NCI-H524 treated with DMSO at 0.1 percent for 48 hours (cell line): Measurements from ENCODE around the gene SAXO1.
"Not testable (repeated sequence)": the region's sequence is repeated elsewhere in the genome, so short reads cannot be mapped to it uniquely, and the experiment has no call there.

Experiments used
- DNase-seq: peaks from one replicate; lab custom pipeline; 2025; lab: John Stamatoyannopoulos, UW

The SAXO1 gene

DNA sequence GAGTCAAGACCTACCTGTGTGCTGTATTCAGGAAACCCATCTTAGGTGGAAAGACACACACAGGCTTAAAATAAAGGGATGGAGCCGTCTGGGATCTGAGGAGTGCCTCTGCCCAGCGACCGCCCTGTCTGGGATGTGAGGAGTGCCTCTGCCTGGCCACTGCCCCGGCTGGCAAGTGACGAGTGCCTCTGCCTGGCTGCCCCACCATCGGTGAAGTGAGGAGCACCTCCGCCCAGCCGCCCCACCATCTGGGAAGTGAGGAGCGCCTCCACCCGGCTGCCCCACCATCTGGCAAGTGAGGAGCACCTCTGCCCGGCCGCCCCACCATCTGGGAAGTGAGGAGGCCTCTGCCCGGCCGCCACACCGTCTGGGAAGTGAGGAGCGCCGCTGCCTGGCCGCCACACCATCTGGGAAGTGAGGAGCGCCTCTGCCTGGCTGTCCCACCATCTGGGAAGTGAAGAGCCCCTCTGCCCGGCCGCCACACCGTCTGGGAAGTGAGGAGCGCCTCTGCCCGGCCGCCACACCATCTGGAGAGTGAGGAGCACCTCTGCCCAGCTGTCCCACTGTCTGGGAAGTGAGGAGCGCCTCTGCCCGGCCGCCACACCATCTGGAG, 33.7 kb downstream of the SAXO1 start:
- no peak for DNase-seq

DNA sequence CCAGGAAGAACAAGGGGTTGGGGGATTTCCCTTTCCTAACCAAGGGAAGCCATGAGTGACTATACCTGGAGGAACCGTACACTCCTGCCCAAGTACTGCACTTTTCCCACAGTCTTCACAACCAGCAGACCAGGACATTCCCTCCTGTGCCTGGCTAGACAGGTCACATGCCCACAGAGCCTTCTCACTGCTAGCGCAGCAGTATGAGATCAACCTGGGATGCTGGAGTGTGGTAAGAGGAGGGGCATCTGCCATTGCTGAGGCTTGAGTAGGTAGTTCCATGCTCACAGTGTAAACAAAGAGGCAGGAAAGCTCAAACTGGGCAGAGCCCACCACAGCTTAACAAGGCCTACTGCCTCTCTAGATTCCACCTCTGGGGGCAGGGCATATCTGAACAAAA, 35.9 kb downstream of the SAXO1 start:
- DNase-seq = no peak

DNA sequence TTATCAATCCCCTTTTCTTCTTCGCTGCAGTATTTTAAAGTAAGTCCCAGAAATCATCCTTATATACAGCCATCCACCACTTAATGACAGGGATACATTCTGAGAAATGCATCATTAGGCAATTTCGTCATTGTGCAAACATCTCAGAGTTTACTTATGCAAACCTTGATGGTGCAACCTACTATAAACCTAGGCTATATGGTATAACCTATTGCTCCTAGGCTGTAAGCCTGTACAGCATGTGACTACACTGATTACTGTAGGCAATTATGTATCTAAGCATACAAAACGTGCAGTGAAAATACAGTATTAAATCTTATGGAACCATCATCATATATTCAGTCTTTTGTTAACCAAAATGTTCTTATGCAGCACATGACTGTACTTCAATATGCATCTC, 36.8 kb downstream of the SAXO1 start:
- DNase-seq = no peak

DNA sequence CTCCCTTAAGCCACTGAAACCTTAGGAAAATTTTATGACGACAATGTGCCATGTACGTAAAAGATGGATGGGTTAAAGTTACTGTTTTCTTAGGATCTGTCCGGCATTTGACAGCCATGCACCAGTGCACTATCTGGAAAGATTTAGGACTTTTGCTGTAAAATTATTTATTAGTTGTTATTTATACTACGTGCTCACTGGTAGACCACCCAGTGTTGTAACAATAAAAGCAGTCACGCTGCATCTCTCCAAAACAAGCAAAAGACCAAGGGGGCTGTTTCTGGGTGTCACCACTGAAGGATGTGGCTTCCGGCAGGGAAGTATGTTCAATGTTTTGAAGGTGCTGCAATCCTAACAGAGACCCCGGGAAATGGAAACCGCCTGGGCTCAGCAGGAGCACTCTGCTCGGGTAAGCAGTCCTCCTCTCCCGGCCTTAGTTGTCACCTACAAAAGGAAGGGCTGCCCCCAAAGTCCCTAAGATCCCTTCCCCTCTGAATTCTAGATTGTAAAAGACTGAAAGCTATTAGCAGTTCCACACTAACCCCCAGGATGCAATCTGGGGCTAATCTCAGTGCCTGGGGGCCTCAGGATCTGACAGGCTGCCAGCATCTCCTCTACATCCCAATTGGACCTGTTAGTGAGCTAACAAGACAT, 38.6 kb downstream of the SAXO1 start:
- no peak for DNase-seq

DNA sequence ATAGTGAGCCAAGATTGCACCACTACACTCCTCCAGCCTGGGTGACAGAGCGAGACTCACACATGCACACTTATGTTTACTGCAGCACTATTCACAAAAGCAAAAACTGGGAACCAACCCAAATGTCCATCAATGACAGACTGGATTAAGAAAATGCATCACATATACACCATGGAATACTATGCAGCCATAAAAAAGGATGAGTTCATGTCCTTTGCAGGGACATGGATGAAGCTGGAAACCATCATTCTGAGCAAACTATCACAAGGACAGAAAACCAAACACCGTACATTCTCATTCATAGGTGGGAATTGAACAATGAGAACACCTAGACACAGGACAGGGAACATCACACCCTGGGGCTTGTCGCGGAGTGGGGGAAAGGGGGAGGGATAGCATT, 41.8 kb downstream of the SAXO1 start:
- DNase-seq = not testable (repeated sequence)

DNA sequence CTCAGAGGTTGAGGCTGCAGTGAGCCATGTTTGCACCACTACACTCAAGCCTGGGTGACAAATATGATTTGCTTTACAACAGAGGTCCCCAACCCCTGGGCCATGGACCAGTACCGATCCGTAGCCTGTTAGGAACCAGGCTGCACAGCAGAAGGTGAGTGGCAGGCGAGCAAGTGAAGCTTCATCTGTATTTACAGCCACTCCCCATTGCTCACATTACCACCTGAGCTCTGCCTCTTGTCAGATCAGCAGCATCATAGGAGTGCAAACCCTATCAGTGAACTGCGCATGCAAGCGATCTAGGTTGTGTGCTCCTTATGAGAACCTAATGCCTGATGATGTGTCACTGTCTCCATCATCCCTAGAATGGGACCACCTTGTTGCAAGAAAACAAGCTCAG, 42.5 kb downstream of the SAXO1 start:
- DNase-seq = no peak

DNA sequence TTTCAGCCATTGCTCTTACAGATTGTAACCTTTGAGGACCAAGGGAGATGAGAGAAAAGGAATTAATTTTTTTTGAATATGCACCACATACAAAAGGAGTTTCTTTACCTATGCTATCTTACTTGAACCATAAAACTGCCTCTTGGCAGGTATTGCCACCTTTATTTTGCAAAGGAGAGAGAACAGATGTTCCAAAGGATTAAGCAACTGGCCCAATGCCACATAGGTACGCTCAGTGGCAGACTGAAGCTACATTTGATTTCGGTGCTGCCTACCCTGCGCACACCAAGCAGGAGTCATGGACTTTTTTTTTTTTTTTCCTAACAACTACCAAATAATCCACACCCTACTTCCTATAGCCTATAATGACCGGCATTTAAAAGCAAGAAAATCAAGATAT, 43.1 kb downstream of the SAXO1 start:
- DNase-seq = no peak

DNA sequence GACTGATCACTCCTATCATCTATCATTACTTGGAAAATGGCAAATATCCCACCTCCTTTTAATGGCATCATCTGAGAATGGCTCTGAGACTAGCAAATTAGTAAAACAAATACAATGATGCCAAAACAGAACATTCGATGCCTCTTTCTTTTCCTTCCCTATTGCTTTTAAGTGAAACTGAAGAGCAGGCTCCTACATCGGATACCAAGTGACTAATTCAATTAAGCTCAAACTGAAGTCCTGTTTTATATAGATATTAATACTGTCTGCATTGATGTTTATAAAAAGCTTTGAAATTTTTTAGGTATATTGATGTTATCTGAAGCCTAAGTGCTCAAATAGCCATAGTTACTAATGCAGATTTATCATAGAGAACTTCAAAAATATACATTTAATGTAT, 43.9 kb downstream of the SAXO1 start:
- DNase-seq = no peak

DNA sequence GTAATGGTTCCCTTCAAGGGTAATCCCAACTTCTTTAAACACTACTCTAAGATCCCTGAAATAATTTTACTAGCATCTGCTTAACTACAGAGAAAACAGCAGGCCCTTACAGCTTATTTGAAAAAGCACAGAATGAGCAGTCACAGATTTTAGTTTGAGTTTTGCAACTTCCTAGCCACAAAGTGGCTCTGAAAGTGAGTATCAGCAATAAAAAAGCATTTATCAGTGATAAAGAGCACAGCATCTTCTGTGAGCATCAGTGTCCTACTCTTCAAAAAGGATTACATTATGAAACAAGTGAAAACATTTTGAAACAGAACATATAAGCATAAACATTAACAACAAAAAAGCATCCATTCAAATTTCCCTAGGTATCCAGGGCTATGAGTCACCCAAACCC, 45.0 kb downstream of the SAXO1 start:
- no peak for DNase-seq

DNA sequence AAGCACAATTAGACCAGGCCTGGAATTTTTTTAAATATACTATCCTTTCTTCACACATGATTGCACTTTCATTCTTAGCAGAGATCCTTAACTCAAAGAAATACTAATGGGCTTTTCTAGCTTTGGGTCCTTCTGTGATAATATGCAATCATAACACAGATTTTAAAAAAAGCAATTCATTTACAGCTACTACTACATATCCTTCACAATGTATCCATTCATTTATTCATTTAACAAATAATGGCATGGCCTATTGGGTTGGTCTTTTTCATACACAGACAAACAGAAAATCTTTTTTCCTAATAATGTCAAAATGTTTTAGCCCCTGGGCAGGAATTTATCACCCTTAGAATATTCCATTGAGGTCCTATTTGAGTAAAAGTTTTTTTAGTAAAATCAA, 47.0 kb downstream of the SAXO1 start:
- DNase-seq = no peak

DNA sequence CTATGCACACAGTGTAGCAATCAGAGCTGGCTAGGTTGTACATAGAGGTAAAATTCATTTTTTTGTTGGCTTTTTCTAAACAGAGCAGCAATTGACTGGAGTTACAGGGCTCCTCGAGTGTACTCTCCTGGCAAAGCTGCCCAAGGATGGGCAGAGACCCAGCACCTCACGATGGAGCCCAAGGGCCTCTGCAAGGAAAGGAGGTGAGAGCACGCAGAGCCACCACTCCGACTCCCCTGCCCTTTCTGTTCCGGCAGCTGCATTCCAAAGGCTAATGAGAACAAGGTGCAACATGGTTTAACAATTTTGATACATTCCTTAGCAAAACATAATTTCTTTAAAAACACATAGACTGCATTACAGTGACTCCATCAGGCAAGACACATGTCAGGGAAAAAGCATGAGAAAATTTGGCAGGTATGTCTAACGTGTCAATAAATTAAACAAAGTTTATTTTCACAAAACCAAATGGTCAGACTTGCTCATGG, 47.5 kb downstream of the SAXO1 start:
- DNase-seq = no peak

DNA sequence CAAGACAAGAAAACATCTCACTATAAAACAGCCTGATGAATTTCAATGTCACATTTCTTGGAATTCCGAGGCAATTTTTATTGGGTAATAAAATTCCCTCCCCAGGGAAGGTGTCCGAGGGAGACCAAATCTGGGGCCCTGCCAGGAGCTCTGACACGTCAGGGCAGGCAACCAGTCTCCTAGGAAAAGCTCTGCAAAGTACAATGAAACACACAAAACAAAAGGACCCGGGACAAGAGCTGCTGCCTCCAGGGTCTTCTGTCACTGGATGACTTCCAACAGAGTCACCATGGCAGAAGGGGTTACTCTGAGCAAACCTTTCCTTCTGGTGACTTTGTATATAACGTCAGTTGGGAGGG, 50.8 kb downstream of the SAXO1 start:
- DNase-seq = no peak

DNA sequence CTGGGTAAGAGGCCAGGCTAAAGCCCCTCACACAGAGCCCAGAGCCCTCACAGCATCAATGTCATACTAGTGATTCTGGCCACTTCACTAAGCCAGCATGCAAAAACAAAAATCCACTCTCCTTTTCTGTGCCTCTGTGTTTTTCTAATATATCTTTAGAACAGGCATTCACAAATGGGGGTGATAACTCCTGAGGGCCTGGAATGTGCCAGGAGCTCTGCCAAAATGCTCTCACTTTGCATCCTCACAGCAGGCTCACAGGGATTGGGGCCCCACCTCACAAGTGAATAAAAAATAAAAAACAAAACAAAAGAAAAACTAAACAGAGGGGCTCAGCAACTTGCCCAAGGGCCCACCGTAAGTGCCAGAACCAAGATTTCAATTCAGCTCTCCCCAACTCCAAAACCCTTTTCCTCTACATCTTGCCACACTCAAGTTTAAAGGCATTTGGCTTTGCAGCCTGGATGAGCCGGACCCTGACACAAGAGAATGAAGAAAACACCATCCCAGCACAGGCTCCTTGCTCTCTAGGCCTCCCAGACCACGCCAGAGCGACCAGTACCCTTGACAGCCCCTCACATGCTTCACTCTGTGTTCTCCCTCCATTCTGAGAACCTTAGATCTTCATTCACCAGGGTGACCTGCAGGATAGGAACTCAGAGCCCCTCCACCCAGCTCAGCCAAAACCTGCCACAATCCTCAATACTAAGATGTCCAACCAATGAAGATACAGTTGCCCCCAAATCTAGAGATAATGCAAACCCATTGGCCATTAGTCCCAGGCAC, 51.3 kb downstream of the SAXO1 start:
- no peak for DNase-seq

DNA sequence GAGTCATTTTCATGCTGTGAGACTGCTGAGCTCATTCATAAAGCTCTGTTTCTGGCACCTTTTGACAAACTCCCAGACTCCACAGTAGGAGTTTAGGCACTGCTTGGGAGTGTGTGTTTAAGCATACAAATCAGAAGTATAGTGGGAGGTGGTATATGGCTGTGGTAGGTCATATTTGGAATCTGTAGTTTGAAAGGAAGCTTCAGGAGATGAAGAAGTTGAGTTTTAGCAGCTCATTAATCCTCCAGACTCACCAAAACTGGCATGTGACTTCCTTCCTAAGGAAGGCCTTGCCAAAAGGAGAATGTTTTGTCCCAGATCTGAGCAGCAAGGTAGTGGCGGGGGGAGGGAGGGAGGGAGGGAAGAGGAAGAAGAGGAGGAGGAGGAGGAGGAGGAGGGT, 52.8 kb downstream of the SAXO1 start:
- DNase-seq = no peak

DNA sequence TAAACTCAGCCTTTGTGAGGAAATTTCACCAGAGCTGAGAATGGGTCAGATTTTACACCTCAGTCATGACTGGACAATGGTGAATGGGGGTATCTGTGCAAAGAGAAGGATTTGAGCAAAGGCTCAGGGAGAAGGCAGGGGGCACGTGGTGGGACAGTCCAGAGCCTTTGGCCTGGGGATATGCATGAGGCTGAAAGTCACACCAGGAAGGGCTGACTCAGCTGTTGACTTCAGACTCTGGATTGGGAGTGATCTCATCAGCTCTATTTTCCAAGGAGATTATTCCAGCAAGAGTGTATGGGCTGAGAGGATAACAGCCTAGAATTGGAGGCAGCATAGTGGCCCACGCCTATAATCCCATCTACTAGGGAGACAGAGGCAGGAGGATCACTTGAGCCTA, 53.6 kb downstream of the SAXO1 start:
- no peak for DNase-seq

DNA sequence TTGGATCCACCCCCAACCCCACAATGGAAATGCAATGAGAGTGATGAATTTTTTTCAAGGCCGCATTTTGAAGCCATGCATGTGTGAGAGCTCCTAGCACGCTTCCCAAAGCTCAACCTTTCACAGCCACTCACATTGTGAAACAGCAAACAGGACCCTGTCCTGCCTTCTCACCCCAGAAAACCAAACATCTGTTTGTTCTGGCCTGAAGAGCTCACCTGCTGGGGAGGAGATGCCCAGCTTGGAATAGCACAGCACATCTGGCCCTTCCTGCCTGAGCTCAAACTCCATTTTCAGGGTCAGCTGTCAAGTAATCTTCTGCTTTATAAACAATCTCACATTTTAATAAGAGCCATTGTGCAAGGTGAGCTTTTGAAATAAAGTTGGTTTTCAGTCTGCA, 54.8 kb downstream of the SAXO1 start:
- DNase-seq = no peak

DNA sequence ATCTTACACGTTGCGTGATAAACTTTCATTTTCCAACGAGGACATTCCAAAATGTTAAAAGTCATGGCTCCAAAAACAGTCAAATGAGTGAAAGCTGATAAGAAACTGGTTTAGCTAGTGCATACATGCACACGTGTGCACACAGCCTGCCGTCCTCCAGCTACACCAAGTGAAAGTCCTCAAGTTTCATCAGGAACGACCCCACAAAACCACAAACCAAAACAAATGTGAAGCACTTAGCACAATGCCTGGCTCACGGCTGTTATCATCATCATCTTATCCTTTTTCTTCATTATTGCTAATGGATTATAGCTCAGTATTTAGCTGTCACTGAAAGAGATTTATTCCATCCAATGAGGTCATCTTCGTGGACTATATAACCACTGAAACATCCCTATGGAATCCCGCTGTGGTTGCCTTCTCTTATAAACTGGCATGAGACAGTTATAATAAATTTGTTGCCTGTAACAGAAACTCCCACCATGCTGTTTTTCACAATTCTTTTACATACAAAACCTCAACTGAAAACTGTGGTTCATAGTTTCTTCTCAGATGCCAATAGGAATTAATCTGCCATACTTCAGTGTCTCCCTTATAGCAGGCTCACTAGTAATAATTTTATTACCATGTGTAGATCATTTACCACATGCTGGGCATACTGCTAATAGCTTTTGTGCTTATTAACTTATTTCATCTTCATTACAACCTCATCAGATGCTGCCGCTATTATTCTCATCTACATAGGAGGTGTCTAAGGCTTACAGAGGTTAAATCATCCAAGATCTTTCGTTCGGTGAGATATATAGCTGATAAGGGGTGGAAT, 56.1 kb downstream of the SAXO1 start:
- DNase-seq = no peak

DNA sequence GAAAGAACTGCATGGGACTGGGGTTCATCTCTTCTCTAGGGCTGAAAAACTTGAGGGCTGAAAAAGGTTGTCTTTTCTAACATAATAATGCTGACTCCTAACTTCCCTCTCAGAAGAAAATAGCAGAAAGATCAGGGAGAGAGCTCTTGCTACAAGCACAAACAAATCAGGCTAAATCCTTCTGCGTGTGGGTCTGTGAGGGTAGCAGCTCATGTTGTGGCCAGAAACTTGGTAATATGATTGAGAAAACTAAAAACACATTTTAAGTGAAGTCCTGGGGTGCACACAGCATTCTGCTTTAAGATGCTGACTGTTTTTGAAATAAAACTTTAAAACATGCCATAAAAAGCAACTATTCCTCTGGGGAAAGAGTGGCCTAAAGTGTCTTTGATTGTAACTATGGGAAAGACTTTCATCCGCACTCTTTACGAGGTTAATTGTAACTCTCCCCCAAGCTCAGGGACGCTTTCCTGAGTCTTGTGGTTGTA, 56.7 kb downstream of the SAXO1 start:
- DNase-seq = no peak

DNA sequence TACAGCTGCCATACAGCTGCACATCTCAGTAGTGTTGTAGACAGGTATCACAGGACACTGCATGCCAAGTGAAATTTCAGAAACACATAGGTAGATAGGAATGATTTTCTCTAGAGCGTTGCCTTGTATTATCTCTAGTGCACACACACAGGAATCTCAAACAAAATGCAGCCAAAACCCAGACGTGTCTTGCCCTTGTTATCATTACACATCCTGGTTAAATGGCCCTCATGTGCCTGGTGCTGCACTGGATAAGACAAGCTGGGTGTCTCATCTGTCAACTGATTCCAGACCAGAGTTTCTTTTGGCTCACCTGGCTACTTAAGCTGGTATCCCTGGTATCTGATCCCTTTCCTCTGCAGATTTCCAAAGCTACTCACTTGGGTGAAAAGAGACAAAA, 59.7 kb downstream of the SAXO1 start:
- no peak for DNase-seq

DNA sequence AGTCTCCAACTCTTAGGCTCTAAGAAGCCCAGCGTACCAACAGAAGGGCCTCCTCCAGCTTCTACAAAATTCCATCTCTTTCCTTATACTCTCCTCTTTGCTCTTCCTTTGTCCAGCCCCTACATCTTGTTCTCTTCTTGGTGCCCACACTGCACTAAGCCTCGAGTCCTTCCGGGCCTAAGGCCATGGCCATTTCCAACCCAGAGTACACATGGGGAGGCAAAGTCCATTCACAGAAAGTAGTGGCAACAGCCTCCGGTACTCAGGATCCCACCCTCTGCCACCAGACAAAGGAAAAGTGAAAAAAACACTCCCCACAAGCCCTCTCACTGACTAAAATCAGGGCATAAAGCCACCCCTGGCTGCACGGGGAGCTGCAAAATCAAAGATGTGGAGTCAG, 60.3 kb downstream of the SAXO1 start:
- DNase-seq = no peak

DNA sequence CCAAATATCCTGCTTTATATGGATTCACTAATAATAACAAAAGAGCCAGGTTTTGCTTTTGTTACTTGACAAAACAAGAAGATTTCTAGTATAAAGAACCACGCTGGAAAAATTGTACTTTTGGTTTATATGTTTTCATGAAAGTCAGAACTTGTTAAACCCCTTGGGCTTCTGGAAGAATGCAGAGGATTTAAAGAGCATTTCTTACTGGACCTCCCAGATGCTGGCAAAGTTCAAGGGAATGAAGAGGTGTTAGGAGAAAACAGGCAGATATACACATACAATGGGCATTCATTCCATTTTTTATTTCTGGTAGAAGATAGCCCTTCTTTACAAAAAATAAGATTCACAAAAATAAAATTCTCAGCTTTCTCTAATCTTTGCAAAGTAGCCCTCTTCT, 61.1 kb downstream of the SAXO1 start:
- no peak for DNase-seq

DNA sequence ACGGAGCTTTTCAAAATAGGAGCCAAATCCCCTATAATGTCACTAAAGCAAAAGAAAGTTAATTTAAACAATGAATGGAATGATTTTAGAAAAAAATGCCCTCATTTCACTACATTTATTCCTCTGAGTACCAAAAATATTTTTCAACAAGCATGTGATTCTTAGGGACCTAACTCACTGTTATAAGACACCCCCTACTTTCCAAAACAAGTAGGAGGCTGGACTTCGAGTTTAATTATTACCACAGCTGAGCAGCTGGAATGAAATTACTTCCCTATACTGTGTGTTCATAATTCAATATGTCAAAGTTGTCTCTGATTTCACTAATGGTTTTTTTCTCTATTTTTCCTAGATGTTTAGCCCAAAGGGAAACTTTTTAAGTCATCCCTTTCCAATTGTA, 61.6 kb downstream of the SAXO1 start:
- DNase-seq = no peak
